GM12878 (cell line): ENCODE results near the gene COX5A. TPM values are rescaled to one million over a fixed set of nuclear protein-coding genes. Genes with fewer than 3 reads are reported as not detected.

Source experiments
- ATAC-seq: fragments of 200-7000 bp; cut with Tn5 transposase; 3 replicates; pipeline ENCODE4 v1.9.1; 2020; ENCODE audit warnings: mild to moderate bottlenecking, moderate library complexity
- BruUV-seq: library from RNA; stranded (reverse); fragments of 400-500 nt; replicated peaks from 2 replicates; lab custom pipeline; 2021; lab: Mats Ljungman, UMichigan
- CTCF ChIA-PET: fragments of 300-600 bp; sonication (Branson Sonifier 250); formaldehyde crosslinking; extraction: SDS; loops from one replicate; lab custom pipeline; 2021; ENCODE audit warnings: inconsistent platforms; lab: Yijun Ruan, JAX
- POLR2A ChIA-PET: fragments of 350-600 bp; formaldehyde crosslinking; extraction: SDS; loops from one replicate; lab custom pipeline; 2021; ENCODE audit warnings: inconsistent platforms; lab: Charles Lee
- RAD21 ChIA-PET: fragments of 300-600 bp; sonication (Branson Sonifier 250); formaldehyde crosslinking; loops from one replicate; lab custom pipeline; 2023; ENCODE audit warnings: antibody characterized with exemption; ENCODE audit not compliant: unreplicated experiment; lab: Charles Lee
- SMC1A ChIA-PET: fragments of 300-600 bp; sonication (Branson Sonifier 250); formaldehyde crosslinking; loops from one replicate; lab custom pipeline; 2023; ENCODE audit not compliant: unreplicated experiment, uncharacterized antibody; lab: Charles Lee
- DNase-seq: peaks from one replicate; pipeline ENCODE4 v3.0.0-alpha.2; 2011; ENCODE audit warnings: low read depth, low spot score
- FAIRE-seq: peaks from 3 replicates; lab custom pipeline; 2011; peaks lifted over from hg19 to GRCh38; lab: Jason Lieb, UNC
- H2AFZ ChIP-seq: 2 replicates; pipeline ENCODE4 v1.6.0; 2011; ENCODE audit warnings: low read depth, low read length, control low read depth; ENCODE audit not compliant: control insufficient read depth
- H3K27ac ChIP-seq: 2 replicates; pipeline ENCODE4 v1.5.1; 2011; ENCODE audit warnings: control low read depth; ENCODE audit not compliant: control insufficient read depth, insufficient read depth
- H3K27me3 ChIP-seq, 2 experiments: replicated peaks in 1 of 2; 2 replicates each; pipeline versions ENCODE4 v1.6.0 to v1.6.1; 2011; ENCODE audit warnings: low read length in 1 of 2; ENCODE audit not compliant: control insufficient read depth in 2 of 2, insufficient read depth in 2 of 2
- H3K36me3 ChIP-seq, 2 experiments: 2 replicates each; pipeline ENCODE4 v1.5.1; 2011; ENCODE audit warnings: low read length in 1 of 2; ENCODE audit not compliant: control insufficient read depth in 2 of 2, insufficient read depth in 2 of 2
- H3K4me1 ChIP-seq: 2 replicates; pipeline ENCODE4 v1.6.1; 2011; ENCODE audit warnings: mild to moderate bottlenecking, low read length, moderate library complexity, mixed read lengths; ENCODE audit not compliant: control insufficient read depth, insufficient read depth
- H3K4me2 ChIP-seq: 2 replicates; pipeline ENCODE4 v1.6.0; 2011; ENCODE audit warnings: control low read depth; ENCODE audit not compliant: control insufficient read depth, insufficient read depth
- H3K4me3 ChIP-seq: fragments of 200-600 bp; sonication (generic); 2 replicates; pipeline ENCODE4 v1.5.1; 2016
- H3K79me2 ChIP-seq: 2 replicates; pipeline ENCODE4 v1.6.0; 2011; ENCODE audit warnings: low read length; ENCODE audit not compliant: control insufficient read depth, insufficient read depth
- H3K9ac ChIP-seq: 2 replicates; pipeline ENCODE4 v1.8.0; 2011; ENCODE audit warnings: low read length, control low read depth, mixed read lengths; ENCODE audit not compliant: control insufficient read depth, insufficient read depth
- H3K9me3 ChIP-seq: replicated peaks from 3 replicates; pipeline ENCODE4 v1.5.1; 2011; ENCODE audit warnings: mild to moderate bottlenecking, low read length; ENCODE audit not compliant: control insufficient read depth, insufficient read depth
- H4K20me1 ChIP-seq: 2 replicates; pipeline ENCODE4 v1.6.0; 2011; ENCODE audit not compliant: control insufficient read depth, insufficient read depth
- DPF2 ChIP-seq: fragments of 450-650 bp; IDR thresholded peaks from 2 replicates; pipeline ENCODE4 v1.6.1; 2017; ENCODE audit warnings: mild to moderate bottlenecking
- FOXK2 ChIP-seq: fragments of 450-650 bp; IDR thresholded peaks from 2 replicates; pipeline ENCODE4 v1.6.1; 2017; ENCODE audit warnings: mild to moderate bottlenecking, moderate library complexity
- GATAD2B ChIP-seq: fragments of 450-650 bp; conservative IDR thresholded peaks from 2 replicates; pipeline ENCODE4 v1.6.1; 2017; ENCODE audit warnings: low read depth, mild to moderate bottlenecking, moderate library complexity
- MEF2B ChIP-seq: fragments of 450-650 bp; IDR thresholded peaks from 2 replicates; pipeline ENCODE4 v1.6.1; 2018; ENCODE audit warnings: mild to moderate bottlenecking, moderate library complexity; ENCODE audit not compliant: partially characterized antibody, poor library complexity, severe bottlenecking
- MTA3 ChIP-seq: IDR thresholded peaks from 2 replicates; pipeline ENCODE4 v1.6.1; 2012; ENCODE audit warnings: low read length, inconsistent platforms, borderline replicate concordance
- NR2C1 ChIP-seq: fragments of 450-650 bp; IDR thresholded peaks from 2 replicates; pipeline ENCODE4 v1.6.1; 2017; ENCODE audit warnings: antibody characterized with exemption, mild to moderate bottlenecking, moderate library complexity
- NRF1 ChIP-seq: conservative IDR thresholded peaks from 2 replicates; pipeline ENCODE4 v1.6.1; 2011; ENCODE audit warnings: mild to moderate bottlenecking, low read depth, low read length, improper control_type of control experiment
- PAX5 ChIP-seq: IDR thresholded peaks from 2 replicates; pipeline ENCODE4 v1.6.1; 2011; ENCODE audit warnings: low read depth, low read length, borderline replicate concordance
- RAD21 ChIP-seq: IDR thresholded peaks from 2 replicates; pipeline ENCODE4 v1.6.1; 2011; ENCODE audit warnings: mild to moderate bottlenecking, low read depth, low read length, moderate library complexity; ENCODE audit not compliant: insufficient read depth
- SIN3A ChIP-seq: IDR thresholded peaks from 2 replicates; pipeline ENCODE4 v1.6.1; 2012; ENCODE audit warnings: low read depth, low read length, improper control_type of control experiment
- STAT1 ChIP-seq: fragments of 450-650 bp; conservative IDR thresholded peaks from 2 replicates; pipeline ENCODE4 v1.6.1; 2014; ENCODE audit warnings: antibody characterized with exemption, mild to moderate bottlenecking
- TAF1 ChIP-seq: IDR thresholded peaks from 2 replicates; pipeline ENCODE4 v1.6.1; 2011; ENCODE audit warnings: mild to moderate bottlenecking, low read depth, low read length, borderline replicate concordance
- YY1 ChIP-seq: IDR thresholded peaks from 2 replicates; pipeline ENCODE4 v1.6.1; 2011; ENCODE audit warnings: low read depth, mild to moderate bottlenecking, low read length
- WGBS: methylation state at CpG from one replicate; pipeline ENCODE4 v1.1.6; 2016; ENCODE audit warnings: low lambda C conversion rate; ENCODE audit not compliant: insufficient replicate concordance, insufficient coverage; ENCODE audit errors: missing lambda C conversion rate; 5-methylcytosine and 5-hydroxymethylcytosine counted together
- in situ Hi-C: fragments of 300-500 bp; cut with MboI; formaldehyde crosslinking; loops from 9 replicates; pipeline ENCODE4 v1.14.3; 2018; ENCODE audit warnings: mixed read lengths
- intact Hi-C: fragments of 100-400 bp; cut with micrococcal nuclease; formaldehyde crosslinking; loops from one replicate; pipeline ENCODE4 v1.14.2; 2022; ENCODE audit not compliant: unreplicated experiment
- polyA plus RNA-seq, 11 experiments: library from polyadenylated mRNA; depleted of rRNA in 4 of 11; unstranded in 6 of 11; stranded (reverse) in 5 of 11; fragments of >200 nt; fragmentation: Nextera tagmentation in 4 of 11; fragmentation: Illumina TruSeq in 1 of 11; extraction: Ambion mirVana in 4 of 11; extraction: Trizol in 1 of 11; gene quantifications; 1 replicate in 1 of 11; 2 replicates in 10 of 11; pipeline versions ENCODE4 v1.2.1 to v1.2.3, GENCODE V29; 2011 to 2016; ENCODE audit warnings: inconsistent platforms in 2 of 11, missing spikeins in 2 of 11, low read depth in 1 of 11
- total RNA-seq, 4 experiments: library from RNA; depleted of rRNA in 3 of 4; stranded (reverse); fragments of >200 nt in 3 of 4; fragmentation: Illumina TruSeq in 1 of 4; extraction: Trizol in 1 of 4; gene quantifications; 2 replicates each; pipeline versions ENCODE4 v1.2.1 to v1.2.3, GENCODE V29; 2013 to 2021
- TF ChIP-seq, protein P1 (sequence below): fragments of 450-650 bp; IDR thresholded peaks from 2 replicates; pipeline ENCODE4 v1.6.1; 2017; ENCODE audit warnings: mild to moderate bottlenecking, moderate library complexity
- TF ChIP-seq, protein P2 (sequence below): fragments of 450-650 bp; conservative IDR thresholded peaks from 2 replicates; pipeline ENCODE4 v1.6.1; 2017; ENCODE audit warnings: mild to moderate bottlenecking, moderate library complexity
- TF ChIP-seq, protein P3 (sequence below): IDR thresholded peaks from 2 replicates; pipeline ENCODE4 v1.6.1; 2011; ENCODE audit warnings: mild to moderate bottlenecking, low read depth, low read length, moderate library complexity; ENCODE audit not compliant: insufficient replicate concordance

The COX5A gene
- total and polyA plus RNA-seq, 10 of the 15 experiments (the other 5 are each of a cell fraction or from before 2014, with no cell fraction given), result 84.5 to 1,218 (median 392) TPM

DNA sequence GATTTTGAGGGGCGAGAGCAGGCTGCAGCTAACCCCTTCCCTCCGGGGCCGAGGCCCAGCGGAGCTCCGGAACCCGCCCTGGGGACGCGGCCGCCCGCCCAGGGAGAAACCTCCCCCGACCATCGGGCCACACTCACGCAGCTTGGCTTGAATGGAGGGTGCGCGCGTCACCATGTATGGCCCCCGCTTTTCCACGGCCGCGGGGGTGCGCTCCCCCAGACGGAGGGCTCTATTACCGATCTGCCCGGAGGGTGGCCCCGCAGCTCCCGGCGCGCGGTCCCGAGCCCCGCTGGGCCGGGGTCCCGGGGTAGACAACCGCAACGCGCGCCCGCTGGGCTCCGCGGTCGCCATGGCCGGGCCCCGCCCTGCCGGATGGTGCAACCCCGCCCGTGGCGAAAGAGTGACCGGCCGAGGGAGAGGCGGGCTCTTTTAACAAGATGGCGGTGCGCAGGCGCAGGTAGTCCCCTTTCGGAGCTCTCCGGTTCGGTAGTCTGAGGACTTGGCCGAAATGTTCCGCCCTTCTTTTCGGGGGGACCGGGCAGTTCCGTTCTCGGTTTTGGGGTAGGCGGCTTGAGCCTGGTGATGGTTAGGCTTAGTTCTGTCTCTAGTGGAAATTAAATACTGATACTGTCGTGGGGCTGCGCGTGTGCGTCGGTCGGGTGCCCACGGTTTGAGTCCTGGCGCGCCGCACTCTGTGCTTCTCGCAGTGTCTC, 31.3 kb downstream of the COX5A start, which contains the start of gene FAM219B:
Gene FAM219B, minus strand, starts transcription at position 402 of the 713 bp plus-strand sequence. Its CDS starts 51 bp downstream, at position 351.
- peak within 1 kb of the TSS; percentile 97 for H2AFZ ChIP-seq
- POLR2A ChIA-PET, result interaction anchor here (0.5 to 1.7 kb wide), 19 partner anchors 10 to 545 kb away, joined by 3 to 9 read pairs (median 4); partner anchors contain the start of gene SIN3A
- in situ Hi-C loops, result no loop called here
- SMC1A ChIA-PET, result interaction anchor here (1.0 to 2.5 kb wide), 10 partner anchors 17 to 126 kb away, joined by 3 to 14 read pairs (median 4); partner anchors contain the start of gene MPI
- BruUV-seq, result no TSS peak
- peak within 1 kb of the TSS; percentile 73 for H3K4me2 ChIP-seq
- CTCF ChIA-PET, result interaction anchor here (0.6 to 6.4 kb wide), 19 partner anchors 9 to 274 kb away, joined by 3 to 32 read pairs (median 4); no protein-coding TSS in a partner anchor
- peak within 1 kb of the TSS; percentile 76 for H3K27ac ChIP-seq
- FAIRE-seq (peak; percentile 68), ATAC-seq (peak; percentile 98), DNase-seq (peak; percentile 47)
- H3K36me3 ChIP-seq, result peaks cover 6 to 17% of the 10 kb centered on the region in 2 experiments; a peak in 3 of 4 replicates
- H3K4me3 ChIP-seq, result peak within 1 kb of the TSS; percentile 97
- RAD21 ChIA-PET, result interaction anchor here (0.6 to 3.5 kb wide), 13 partner anchors 10 to 136 kb away, joined by 3 to 26 read pairs (median 5); partner anchors contain the start of gene ULK3
- H4K20me1 ChIP-seq, result no peaks in the 10 kb centered on the region
- H3K4me1 ChIP-seq, result peaks cover 6% of the 10 kb centered on the region
- no peaks in the 10 kb centered on the region for H3K27me3 ChIP-seq
- no peaks in the 10 kb centered on the region for H3K9me3 ChIP-seq
- H3K79me2 ChIP-seq, result peaks cover 15% of the 10 kb centered on the region
- intact Hi-C loops, result no loop called here
- under 1% methylated on average over 74 of the region's 74 CpGs for WGBS
- H3K9ac ChIP-seq, result peak within 1 kb of the TSS; percentile 83
- TF ChIP-seq YY1 (peak; percentile 96), PAX5 (peak; percentile 12; the same call in 1 of the 2 replicates), SIN3A (peak; percentile 65; the same call in 1 of the 2 replicates), MEF2B (peak; percentile 6), TAF1 (peak; percentile 66), FOXK2 (no peak), GATAD2B (peak; percentile 90), MTA3 (no peak), STAT1 (no peak), NR2C1 (0 out of 2 replicates have a peak, but pooled peaks have one; percentile 28), RAD21 (no peak), NRF1 (peak; percentile 94), DPF2 (peak; percentile 87)
- TF ChIP-seq, protein P1, sequence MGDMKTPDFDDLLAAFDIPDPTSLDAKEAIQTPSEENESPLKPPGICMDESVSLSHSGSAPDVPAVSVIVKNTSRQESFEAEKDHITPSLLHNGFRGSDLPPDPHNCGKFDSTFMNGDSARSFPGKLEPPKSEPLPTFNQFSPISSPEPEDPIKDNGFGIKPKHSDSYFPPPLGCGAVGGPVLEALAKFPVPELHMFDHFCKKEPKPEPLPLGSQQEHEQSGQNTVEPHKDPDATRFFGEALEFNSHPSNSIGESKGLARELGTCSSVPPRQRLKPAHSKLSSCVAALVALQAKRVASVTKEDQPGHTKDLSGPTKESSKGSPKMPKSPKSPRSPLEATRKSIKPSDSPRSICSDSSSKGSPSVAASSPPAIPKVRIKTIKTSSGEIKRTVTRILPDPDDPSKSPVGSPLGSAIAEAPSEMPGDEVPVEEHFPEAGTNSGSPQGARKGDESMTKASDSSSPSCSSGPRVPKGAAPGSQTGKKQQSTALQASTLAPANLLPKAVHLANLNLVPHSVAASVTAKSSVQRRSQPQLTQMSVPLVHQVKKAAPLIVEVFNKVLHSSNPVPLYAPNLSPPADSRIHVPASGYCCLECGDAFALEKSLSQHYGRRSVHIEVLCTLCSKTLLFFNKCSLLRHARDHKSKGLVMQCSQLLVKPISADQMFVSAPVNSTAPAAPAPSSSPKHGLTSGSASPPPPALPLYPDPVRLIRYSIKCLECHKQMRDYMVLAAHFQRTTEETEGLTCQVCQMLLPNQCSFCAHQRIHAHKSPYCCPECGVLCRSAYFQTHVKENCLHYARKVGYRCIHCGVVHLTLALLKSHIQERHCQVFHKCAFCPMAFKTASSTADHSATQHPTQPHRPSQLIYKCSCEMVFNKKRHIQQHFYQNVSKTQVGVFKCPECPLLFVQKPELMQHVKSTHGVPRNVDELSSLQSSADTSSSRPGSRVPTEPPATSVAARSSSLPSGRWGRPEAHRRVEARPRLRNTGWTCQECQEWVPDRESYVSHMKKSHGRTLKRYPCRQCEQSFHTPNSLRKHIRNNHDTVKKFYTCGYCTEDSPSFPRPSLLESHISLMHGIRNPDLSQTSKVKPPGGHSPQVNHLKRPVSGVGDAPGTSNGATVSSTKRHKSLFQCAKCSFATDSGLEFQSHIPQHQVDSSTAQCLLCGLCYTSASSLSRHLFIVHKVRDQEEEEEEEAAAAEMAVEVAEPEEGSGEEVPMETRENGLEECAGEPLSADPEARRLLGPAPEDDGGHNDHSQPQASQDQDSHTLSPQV, result peak; percentile 54; the same call in 1 of the 2 replicates
- TF ChIP-seq, protein P2, sequence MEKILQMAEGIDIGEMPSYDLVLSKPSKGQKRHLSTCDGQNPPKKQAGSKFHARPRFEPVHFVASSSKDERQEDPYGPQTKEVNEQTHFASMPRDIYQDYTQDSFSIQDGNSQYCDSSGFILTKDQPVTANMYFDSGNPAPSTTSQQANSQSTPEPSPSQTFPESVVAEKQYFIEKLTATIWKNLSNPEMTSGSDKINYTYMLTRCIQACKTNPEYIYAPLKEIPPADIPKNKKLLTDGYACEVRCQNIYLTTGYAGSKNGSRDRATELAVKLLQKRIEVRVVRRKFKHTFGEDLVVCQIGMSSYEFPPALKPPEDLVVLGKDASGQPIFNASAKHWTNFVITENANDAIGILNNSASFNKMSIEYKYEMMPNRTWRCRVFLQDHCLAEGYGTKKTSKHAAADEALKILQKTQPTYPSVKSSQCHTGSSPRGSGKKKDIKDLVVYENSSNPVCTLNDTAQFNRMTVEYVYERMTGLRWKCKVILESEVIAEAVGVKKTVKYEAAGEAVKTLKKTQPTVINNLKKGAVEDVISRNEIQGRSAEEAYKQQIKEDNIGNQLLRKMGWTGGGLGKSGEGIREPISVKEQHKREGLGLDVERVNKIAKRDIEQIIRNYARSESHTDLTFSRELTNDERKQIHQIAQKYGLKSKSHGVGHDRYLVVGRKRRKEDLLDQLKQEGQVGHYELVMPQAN, result peak; percentile 84
- TF ChIP-seq, protein P3, sequence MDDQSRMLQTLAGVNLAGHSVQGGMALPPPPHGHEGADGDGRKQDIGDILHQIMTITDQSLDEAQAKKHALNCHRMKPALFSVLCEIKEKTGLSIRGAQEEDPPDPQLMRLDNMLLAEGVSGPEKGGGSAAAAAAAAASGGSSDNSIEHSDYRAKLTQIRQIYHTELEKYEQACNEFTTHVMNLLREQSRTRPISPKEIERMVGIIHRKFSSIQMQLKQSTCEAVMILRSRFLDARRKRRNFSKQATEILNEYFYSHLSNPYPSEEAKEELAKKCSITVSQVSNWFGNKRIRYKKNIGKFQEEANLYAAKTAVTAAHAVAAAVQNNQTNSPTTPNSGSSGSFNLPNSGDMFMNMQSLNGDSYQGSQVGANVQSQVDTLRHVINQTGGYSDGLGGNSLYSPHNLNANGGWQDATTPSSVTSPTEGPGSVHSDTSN, result peak; percentile 21
